ENCODE data around the gene UBE2G1. TPM values are rescaled to one million over a fixed set of nuclear protein-coding genes. Genes with fewer than 3 reads are reported as not detected.

The UBE2G1 gene
- total RNA-seq, 2 donors from 2014 or later, result 54.1 to 59.3 TPM

DNA sequence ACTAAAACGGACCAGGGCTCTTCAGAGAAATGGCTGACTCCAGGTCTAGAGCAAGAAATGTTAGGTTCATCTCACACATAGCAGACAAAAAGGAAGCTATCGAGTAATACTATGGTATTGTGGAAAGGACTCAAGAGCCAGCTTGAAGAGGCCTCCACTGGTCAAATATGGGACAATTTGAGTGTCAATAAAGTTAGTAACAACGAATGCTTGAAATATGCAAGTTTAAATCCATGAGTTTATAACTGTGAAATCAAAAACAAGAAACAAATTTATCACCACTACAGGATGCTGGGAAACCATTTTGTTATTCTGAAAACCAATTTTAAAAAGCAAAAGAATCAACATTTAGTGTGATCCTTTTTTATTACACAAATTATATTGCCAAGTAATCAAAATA is 52.3 kb downstream of the UBE2G1 start:
- no peaks in the 10 kb centered on the region for H3K9me3 ChIP-seq
- no peak overlapping the region for H3K27ac ChIP-seq
- H3K4me1 ChIP-seq (replicated peaks), result peaks cover 13% of the 10 kb centered on the region
- H3K27me3 ChIP-seq (replicated peaks; ENCODE audit: insufficient read depth), result no peaks in the 10 kb centered on the region
- DNase-seq (ENCODE audit: low spot score), result no peak
- no peak overlapping the region for H3K4me3 ChIP-seq
- intact Hi-C loops (cut with DNase I), result no loop called here
- H3K36me3 ChIP-seq, result no peaks in the 10 kb centered on the region
- 91% methylated on average over 3 of the region's 3 CpGs for WGBS
- TF ChIP-seq POLR2A (IDR thresholded peaks at IDR 0.05) (no peak), POLR2AphosphoS5 (IDR thresholded peaks at IDR 0.05) (no peak), CTCF (IDR thresholded peaks at IDR 0.05) (no peak)

DNA sequence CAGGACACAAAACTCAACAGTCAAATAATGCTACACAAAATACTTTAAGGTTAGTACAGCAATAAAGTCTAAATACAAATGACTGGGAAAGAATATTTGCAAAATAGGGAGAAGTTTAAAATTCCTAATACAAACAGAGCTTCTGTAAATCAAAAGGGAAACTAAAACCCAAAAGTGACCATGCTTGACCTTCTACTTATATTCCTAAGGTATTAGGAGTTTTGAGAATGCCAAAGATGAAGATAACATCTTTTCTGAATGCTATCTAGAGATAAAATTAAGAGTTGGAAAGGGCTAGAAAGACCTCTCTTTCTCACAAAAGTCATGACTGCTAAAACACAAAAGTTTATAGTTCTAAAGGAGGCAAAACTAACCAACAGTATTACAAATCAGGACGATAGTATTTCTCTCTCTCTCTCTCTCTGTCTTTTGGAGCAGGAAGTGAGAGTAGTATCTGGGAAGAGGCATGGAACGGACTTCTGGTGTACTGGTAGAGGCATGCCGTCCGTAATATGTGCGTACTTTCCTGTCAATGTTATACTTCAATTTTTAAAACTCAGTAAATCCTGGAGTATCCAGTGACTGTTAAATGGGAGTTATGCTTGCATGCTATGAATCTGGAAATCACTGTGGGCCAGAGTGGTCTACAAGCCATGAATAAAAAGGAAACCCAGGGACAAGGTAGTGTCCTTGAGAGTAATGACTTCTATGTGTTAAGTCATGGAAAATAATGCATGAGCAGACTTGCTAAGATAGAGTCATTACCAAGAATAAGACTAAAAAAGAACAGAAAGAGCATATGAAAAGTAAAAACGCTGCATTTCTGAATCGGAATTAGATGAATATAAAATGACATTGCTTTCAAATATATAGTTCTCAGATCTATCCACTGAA is 53.0 kb downstream of the UBE2G1 start:
- Histone ChIP-seq H3K27ac (no peak overlapping the region), H3K4me3 (no peak overlapping the region), H3K9me3 (no peaks in the 10 kb centered on the region), H3K36me3 (no peaks in the 10 kb centered on the region), H3K4me1 (replicated peaks) (peaks cover 13% of the 10 kb centered on the region), H3K27me3 (replicated peaks; ENCODE audit: insufficient read depth) (no peaks in the 10 kb centered on the region)
- intact Hi-C loops (cut with DNase I), result no loop called here
- TF ChIP-seq POLR2AphosphoS5 (IDR thresholded peaks at IDR 0.05) (no peak), POLR2A (IDR thresholded peaks at IDR 0.05) (no peak)
- DNase-seq (ENCODE audit: low spot score), result no peak
- 69% methylated on average over 7 of the region's 7 CpGs for WGBS

DNA sequence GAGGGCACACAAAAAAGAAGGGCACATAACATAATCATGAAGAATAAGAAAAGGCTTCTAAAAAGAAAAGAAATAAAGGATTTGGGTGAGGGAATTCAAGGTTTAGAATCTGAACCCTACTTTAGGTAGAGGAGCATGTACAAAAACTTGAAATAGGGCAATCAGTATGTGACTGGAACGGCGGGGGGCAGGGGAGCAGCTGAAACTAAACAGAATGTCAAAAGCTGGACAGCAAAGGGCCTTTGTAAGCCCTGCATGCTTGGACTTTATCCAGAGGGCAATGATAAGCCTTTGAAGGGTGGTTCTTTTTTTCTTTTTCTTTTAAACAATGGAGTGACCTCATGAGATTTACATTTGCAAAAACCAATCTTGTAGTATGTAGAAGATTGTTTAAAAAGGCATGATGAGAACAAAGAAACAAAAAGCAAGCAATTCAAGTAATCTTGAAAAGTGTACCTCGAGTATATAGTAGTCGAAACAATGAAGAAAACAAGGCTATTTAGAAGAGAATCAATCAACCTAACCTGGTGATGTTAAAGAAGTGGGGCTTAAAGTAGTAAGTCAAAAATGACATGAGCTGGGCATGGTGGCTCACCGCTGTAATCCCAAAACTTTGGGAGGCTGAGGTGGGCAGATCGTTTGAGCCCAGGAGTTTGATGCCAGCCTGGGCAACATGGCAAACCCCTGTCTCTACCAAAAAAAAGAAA is 56.0 kb downstream of the UBE2G1 start:
- Histone ChIP-seq H3K27me3 (replicated peaks; ENCODE audit: insufficient read depth) (no peaks in the 10 kb centered on the region), H3K9me3 (no peaks in the 10 kb centered on the region), H3K4me3 (no peak overlapping the region), H3K4me1 (replicated peaks) (peaks cover 7% of the 10 kb centered on the region), H3K27ac (peak overlapping the region in 1 of 2 donors; percentile 44), H3K36me3 (no peaks in the 10 kb centered on the region)
- intact Hi-C loops (cut with DNase I), result no loop called here
- 73% methylated on average over 6 of the region's 6 CpGs for WGBS
- TF ChIP-seq POLR2A (IDR thresholded peaks at IDR 0.05), result no peak
- no peak for TF ChIP-seq POLR2AphosphoS5 (IDR thresholded peaks at IDR 0.05)
- TF ChIP-seq CTCF (IDR thresholded peaks at IDR 0.05), result no peak
- no peak for DNase-seq (ENCODE audit: low spot score)

DNA sequence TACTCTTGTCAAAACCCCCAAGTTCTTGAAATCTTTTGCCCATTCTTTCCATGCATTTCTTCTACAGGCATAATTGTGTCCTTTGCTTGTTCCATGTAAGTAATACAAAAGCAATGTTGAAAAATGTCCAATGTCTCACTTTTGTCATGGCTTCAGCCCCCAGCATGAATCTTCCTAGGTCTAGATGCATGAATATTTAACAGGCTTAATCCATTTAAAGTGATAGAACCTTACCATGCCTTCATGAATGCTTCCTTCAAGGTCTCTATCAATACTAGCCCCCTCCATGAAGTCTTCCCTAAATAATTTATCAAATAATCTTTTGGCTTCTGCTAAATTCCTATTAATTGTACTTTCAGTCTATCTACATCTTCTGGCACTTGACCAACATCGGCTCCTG is 56.6 kb downstream of the UBE2G1 start:
- intact Hi-C loops (cut with DNase I), result loop anchor here (10.0 kb wide), 1 partner anchor 105 kb away; no protein-coding TSS in a partner anchor

DNA sequence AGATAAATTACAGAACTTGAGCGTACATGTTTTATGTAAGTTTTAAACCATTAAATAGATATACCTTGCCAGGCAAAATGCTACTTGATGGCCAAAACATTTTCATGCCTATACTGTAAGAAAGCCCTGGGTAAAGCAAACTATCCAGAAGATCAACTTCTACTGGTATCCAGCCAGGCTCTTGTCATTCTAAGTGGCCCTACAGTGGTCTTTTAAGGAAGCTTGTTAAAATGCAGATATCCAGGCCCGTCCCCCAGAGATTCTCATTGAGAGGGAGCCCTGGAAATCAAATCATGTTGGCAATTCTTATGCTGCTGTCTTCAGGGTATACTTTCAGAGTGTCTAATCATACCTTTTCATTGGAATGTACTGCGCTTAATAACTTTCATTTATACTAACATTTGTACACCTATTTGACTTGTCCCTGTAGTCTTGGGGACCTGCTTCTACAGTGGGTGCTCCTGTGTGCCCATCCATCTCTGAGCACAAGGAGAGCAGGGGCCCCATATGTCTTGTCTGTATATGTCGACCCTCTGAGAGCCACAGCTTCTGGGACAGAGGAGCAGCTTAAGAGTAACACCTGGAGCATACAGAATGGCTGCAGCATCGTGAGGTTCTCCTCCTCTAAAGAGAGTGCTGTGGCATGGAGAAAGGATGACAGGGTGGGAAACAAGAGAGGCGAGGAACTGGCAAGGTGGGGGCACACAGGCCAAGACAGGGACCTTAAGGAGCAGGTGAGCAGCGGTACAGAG is 59.1 kb downstream of the UBE2G1 start:
- Histone ChIP-seq H3K4me1 (replicated peaks) (peaks cover 7% of the 10 kb centered on the region), H3K36me3 (no peaks in the 10 kb centered on the region), H3K4me3 (no peak overlapping the region), H3K27ac (no peak overlapping the region), H3K27me3 (replicated peaks; ENCODE audit: insufficient read depth) (no peaks in the 10 kb centered on the region), H3K9me3 (no peaks in the 10 kb centered on the region)
- WGBS, result 86% methylated on average over 7 of the region's 7 CpGs
- intact Hi-C loops (cut with DNase I), result loop anchor here (10.0 kb wide), 1 partner anchor 107 kb away; no protein-coding TSS in a partner anchor
- TF ChIP-seq POLR2AphosphoS5 (IDR thresholded peaks at IDR 0.05) (no peak), CTCF (IDR thresholded peaks at IDR 0.05) (no peak), POLR2A (IDR thresholded peaks at IDR 0.05) (no peak)
- DNase-seq (ENCODE audit: low spot score), result no peak

More for the DNA sequence above, 56.6 kb downstream of the UBE2G1 start:
- WGBS, result 11% methylated on average over 1 of the region's 1 CpG
- TF ChIP-seq POLR2A (IDR thresholded peaks at IDR 0.05) (no peak), POLR2AphosphoS5 (IDR thresholded peaks at IDR 0.05) (peak; percentile 30)
- peak overlapping the region in 1 of 2 donors; percentile 44 for H3K27ac ChIP-seq
- H3K27me3 ChIP-seq (replicated peaks; ENCODE audit: insufficient read depth), result no peaks in the 10 kb centered on the region
- peak; percentile 21 for DNase-seq (ENCODE audit: low spot score)
- H3K9me3 ChIP-seq, result no peaks in the 10 kb centered on the region
- no peaks in the 10 kb centered on the region for H3K36me3 ChIP-seq
- no peak overlapping the region for H3K4me3 ChIP-seq
- H3K4me1 ChIP-seq (replicated peaks), result peaks cover 7% of the 10 kb centered on the region

All from prostate gland (tissue), 2 donors.